GM23248 (cell line): ENCODE data around the gene CD80.

Source experiments
- EZH2 ChIP-seq: fragments of 200-600 bp; sonication (generic); IDR thresholded peaks from 2 replicates; pipeline ENCODE4 v1.6.1; 2018; ENCODE audit warnings: antibody characterized with exemption, mild to moderate bottlenecking; ENCODE audit not compliant: insufficient read depth, poor library complexity, severe bottlenecking
- EZH2phosphoT487 ChIP-seq: fragments of 200-600 bp; sonication (generic); IDR thresholded peaks from 2 replicates; pipeline ENCODE4 v1.6.1; 2018; ENCODE audit warnings: antibody characterized with exemption, moderate library complexity, mild to moderate bottlenecking, low read depth; ENCODE audit not compliant: insufficient read depth

DNA sequence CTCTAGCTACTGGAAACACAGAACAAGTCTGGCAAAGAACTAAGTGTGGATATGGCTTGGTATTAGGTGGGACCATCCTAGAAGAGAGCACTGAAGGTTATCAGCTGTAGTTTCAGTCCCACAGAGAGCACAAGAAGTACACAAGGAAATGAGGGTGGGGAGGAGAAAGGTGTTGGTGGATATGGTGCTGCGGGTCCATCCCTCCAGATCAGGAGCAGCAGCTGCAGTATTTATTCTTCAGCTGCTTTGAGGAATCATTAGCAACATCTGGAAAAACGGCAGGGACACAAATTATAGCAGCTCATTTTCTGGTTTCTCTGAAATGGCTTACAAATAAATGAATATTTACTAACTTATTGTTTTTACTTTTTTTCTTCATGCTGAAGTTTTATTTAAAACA is 29.0 kb downstream of the CD80 start:
- TF ChIP-seq EZH2 (no peak), EZH2phosphoT487 (no peak)
